Subcutaneous adipose tissue (tissue), 4 donors: ENCODE results near the gene CDH23. TPM values are rescaled to one million over a fixed set of nuclear protein-coding genes. Genes with fewer than 3 reads are reported as not detected.

Experiments
- CTCF ChIP-seq: fragments of 450-650 bp; IDR thresholded peaks from one replicate; pipeline ENCODE4 v1.5.1; 2016; ENCODE audit warnings: low read depth, mild to moderate bottlenecking, control low read depth, antibody characterized with exemption, moderate library complexity
- total RNA-seq, 4 donors: library from RNA; depleted of rRNA; stranded (reverse); fragments of >200 nt; gene quantifications; one replicate each; pipeline ENCODE4 v1.1.0, GENCODE V29; 2016

CDH23 gene
- total RNA-seq, 4 donors from 2014 or later = 14.3 to 74.8 (median 24.1) TPM

- no peak for TF ChIP-seq CTCF
Measured at GRCh38 chr10:71497763-71498326, 101.1 kb downstream of the CDH23 start.

GRCh38 chr10:71501402-71501801 is 104.7 kb downstream of the CDH23 start:
- TF ChIP-seq CTCF = no peak

- TF ChIP-seq CTCF = no peak
Measured at GRCh38 chr10:71502190-71502589, 105.5 kb downstream of the CDH23 start.

GRCh38 chr10:71502851-71503250 is 106.1 kb downstream of the CDH23 start:
- TF ChIP-seq CTCF = no peak

- TF ChIP-seq CTCF = no peak
Measured at GRCh38 chr10:71504168-71504567, 107.4 kb downstream of the CDH23 start.

GRCh38 chr10:71504570-71504969 is 107.8 kb downstream of the CDH23 start:
- no peak for TF ChIP-seq CTCF

GRCh38 chr10:71505862-71506261 is 109.1 kb downstream of the CDH23 start:
- TF ChIP-seq CTCF = no peak

- TF ChIP-seq CTCF = no peak
Measured at GRCh38 chr10:71509444-71509843, 112.7 kb downstream of the CDH23 start.
